Activated CD8-positive, alpha-beta T cell treated with anti-CD3 and anti-CD28 coated beads, Interleukin-2, amount 10 ng/mL, durations not matched to agents 7 days and 5 days (primary cell): ENCODE results near the gene POLG. TPM values are rescaled to one million over a fixed set of nuclear protein-coding genes. Genes with fewer than 3 reads are reported as not detected.

Experiments
- ATAC-seq: fragments of 150-1000 bp; cut with Tn5 transposase; one replicate; pipeline ENCODE4 v1.10.0; 2021; ENCODE audit warnings: moderate library complexity
- CTCF ChIA-PET: fragments of 350-600 bp; sonication (Branson Sonifier 250); formaldehyde crosslinking; loops from one replicate; lab custom pipeline; 2021; ENCODE audit warnings: antibody characterized with exemption; lab: Charles Lee
- POLR2A ChIA-PET: fragments of 350-600 bp; sonication (Branson Sonifier 250); formaldehyde crosslinking; loops from one replicate; lab custom pipeline; 2021; ENCODE audit warnings: antibody characterized with exemption; lab: Charles Lee
- DNase-seq: peaks from one replicate; pipeline ENCODE4 v3.0.0-alpha.2; 2020
- H3K27ac Mint-ChIP-seq: one replicate; pipeline ENCODE4 v1.8.0; 2021; ENCODE audit warnings: mild to moderate bottlenecking, mixed read lengths
- H3K27me3 Mint-ChIP-seq: one replicate; pipeline ENCODE4 v1.8.0; 2021; ENCODE audit warnings: low read depth, mixed read lengths
- H3K36me3 Mint-ChIP-seq: one replicate; pipeline ENCODE4 v1.8.0; 2021; ENCODE audit warnings: low read depth, mixed read lengths
- H3K4me1 Mint-ChIP-seq: one replicate; pipeline ENCODE4 v1.8.0; 2021; ENCODE audit warnings: low read depth, mixed read lengths
- H3K4me3 Mint-ChIP-seq: one replicate; pipeline ENCODE4 v1.8.0; 2021; ENCODE audit warnings: mild to moderate bottlenecking, mixed read lengths
- H3K9me3 Mint-ChIP-seq: one replicate; pipeline ENCODE4 v1.8.0; 2022; ENCODE audit warnings: mixed read lengths; ENCODE audit not compliant: insufficient read depth
- total RNA-seq, 2 experiments: library from RNA; stranded (reverse); gene quantifications; one replicate each; pipeline ENCODE4 v1.2.3, GENCODE V29; 2021

POLG gene
- total RNA-seq, 2 experiments from 2014 or later = 121 to 128 TPM

GRCh38 chr15:89320200-89320599 lies 14.4 kb downstream of the POLG start:
- Mint-ChIP-seq H3K4me3 (no peak overlapping the region), H3K4me1 (peaks cover 12% of the 10 kb centered on the region), H3K36me3 (peaks cover 76% of the 10 kb centered on the region), H3K27ac (peak overlapping the region; percentile 6), H3K9me3 (no peaks in the 10 kb centered on the region), H3K27me3 (no peaks in the 10 kb centered on the region)
- ATAC-seq = no peak
- ChIA-PET POLR2A (interaction anchor here (0.6 to 1.5 kb wide), 3 partner anchors 26 to 140 kb away, joined by 3 to 4 read pairs (median 3); no protein-coding TSS in a partner anchor), CTCF (interaction anchor here (1.5 to 2.0 kb wide), 2 partner anchors 10 to 113 kb away, joined by 4 to 7 read pairs; no protein-coding TSS in a partner anchor)
- no peak for DNase-seq

DNA sequence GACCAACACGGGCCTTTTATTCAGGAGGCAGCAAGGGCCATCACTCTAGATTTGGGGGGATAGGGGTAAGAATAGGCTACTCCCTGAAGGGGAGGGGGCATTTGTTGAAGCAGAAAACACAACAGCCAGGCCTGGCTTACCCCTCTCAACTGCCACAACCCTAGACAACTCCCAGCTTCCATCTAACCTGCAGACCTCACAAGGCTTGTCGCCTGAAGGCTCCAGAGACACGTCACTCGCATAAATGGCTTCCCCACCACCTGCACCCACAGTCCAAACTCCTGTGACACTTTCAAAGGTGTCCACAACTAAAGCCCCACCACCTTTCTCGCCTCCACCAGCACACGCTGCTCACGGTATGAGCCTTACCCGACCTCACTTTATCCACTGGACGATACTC lies 14.9 kb downstream of the POLG start:
- DNase-seq (no peak), ATAC-seq (no peak)
- H3K4me1 Mint-ChIP-seq = peaks cover 16% of the 10 kb centered on the region
- H3K27ac Mint-ChIP-seq = peak overlapping the region; percentile 47
- no peaks in the 10 kb centered on the region for H3K27me3 Mint-ChIP-seq
- peaks cover 75% of the 10 kb centered on the region for H3K36me3 Mint-ChIP-seq
- ChIA-PET POLR2A (interaction anchor here (0.6 to 1.5 kb wide), 3 partner anchors 27 to 140 kb away, joined by 3 to 4 read pairs (median 3); no protein-coding TSS in a partner anchor), CTCF (interaction anchor here (1.5 to 2.0 kb wide), 2 partner anchors 10 to 113 kb away, joined by 4 to 7 read pairs; no protein-coding TSS in a partner anchor)
- H3K4me3 Mint-ChIP-seq = no peak overlapping the region
- no peaks in the 10 kb centered on the region for H3K9me3 Mint-ChIP-seq

DNA sequence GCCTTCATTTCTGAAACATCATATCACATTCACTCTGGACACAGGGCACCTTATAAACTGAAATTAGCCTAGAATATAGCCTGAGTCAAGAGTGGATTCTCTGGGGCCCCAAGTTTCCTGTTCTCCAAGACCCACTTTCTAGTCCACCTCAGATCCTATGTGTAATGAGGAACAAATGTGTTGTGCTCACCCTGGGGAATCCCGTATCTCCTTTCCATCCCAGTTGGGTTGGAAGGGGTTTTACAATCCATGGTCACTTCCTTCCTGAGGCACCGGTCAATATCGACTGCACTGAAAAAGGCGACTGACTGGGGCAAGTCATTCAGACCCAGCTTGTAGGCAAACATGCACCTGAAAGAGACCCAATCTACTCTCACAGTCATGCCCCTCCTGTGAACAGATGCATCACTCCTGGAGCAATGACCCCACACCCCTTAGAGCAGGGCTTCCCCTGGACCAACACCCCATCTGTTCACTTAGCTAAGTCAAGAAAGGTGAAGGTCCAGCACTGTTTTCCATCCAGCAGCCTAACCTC lies 17.4 kb downstream of the POLG start:
- peaks cover 77% of the 10 kb centered on the region for H3K36me3 Mint-ChIP-seq
- ChIA-PET POLR2A (interaction anchor here (0.5 to 1.9 kb wide), 3 partner anchors 12 to 29 kb away, joined by 3 to 13 read pairs (median 4); no protein-coding TSS in a partner anchor), CTCF (interaction anchor here (0.9 to 1.6 kb wide), 2 partner anchors 12 to 110 kb away, joined by 3 to 8 read pairs; no protein-coding TSS in a partner anchor)
- peaks cover 16% of the 10 kb centered on the region for H3K4me1 Mint-ChIP-seq
- DNase-seq (no peak), ATAC-seq (no peak)
- H3K27ac Mint-ChIP-seq = peak overlapping the region; percentile 70
- no peaks in the 10 kb centered on the region for H3K27me3 Mint-ChIP-seq
- H3K4me3 Mint-ChIP-seq = no peak overlapping the region
- H3K9me3 Mint-ChIP-seq = no peaks in the 10 kb centered on the region

- ChIA-PET POLR2A (interaction anchor here (0.5 kb wide), 1 partner anchor 12 kb away, joined by 4 read pairs; no protein-coding TSS in a partner anchor), CTCF (interaction anchor here (1.0 to 1.6 kb wide), 2 partner anchors 16 to 110 kb away, joined by 4 to 8 read pairs; no protein-coding TSS in a partner anchor)
- H3K36me3 Mint-ChIP-seq = peaks cover 76% of the 10 kb centered on the region
- no peaks in the 10 kb centered on the region for H3K27me3 Mint-ChIP-seq
- peak overlapping the region; percentile 65 for H3K27ac Mint-ChIP-seq
- H3K4me1 Mint-ChIP-seq = peaks cover 16% of the 10 kb centered on the region
- H3K4me3 Mint-ChIP-seq = no peak overlapping the region
- H3K9me3 Mint-ChIP-seq = no peaks in the 10 kb centered on the region
- ATAC-seq = no peak
- DNase-seq = no peak
Observed at GRCh38 chr15:89316504-89316903, 18.1 kb downstream of the POLG start.

DNA sequence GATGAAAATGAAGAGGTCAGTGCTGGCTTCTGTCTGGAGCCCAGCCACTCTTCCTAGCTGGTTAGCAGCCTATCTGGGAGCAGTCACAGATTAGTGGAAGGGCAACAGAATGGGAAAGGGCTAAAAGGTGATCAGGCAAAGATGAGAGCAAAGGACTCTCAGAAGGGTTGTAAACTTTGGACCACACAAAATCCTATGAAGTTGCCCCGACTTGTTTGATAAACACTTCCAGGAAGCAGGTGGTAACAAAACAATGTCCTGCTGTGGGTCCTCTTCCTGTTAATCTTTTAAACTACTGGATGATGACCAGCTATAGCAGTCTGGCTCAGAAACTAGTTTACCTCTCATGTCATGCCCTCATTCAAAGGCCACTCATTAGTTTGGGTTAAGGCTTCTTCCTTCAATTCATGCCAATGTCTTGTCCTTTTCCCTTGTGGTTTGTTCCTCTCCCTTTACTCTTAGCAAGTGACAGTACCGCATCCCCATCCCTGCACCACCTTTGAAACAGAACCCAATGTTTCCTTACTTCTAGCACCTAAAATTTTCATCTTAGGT lies 19.2 kb downstream of the POLG start:
- ChIA-PET CTCF (no interaction called here), POLR2A (no interaction called here)
- H3K27ac Mint-ChIP-seq = peak overlapping the region; percentile 80
- H3K4me1 Mint-ChIP-seq = peaks cover 16% of the 10 kb centered on the region
- H3K4me3 Mint-ChIP-seq = no peak overlapping the region
- no peaks in the 10 kb centered on the region for H3K9me3 Mint-ChIP-seq
- H3K36me3 Mint-ChIP-seq = peaks cover 76% of the 10 kb centered on the region
- DNase-seq = no peak
- no peaks in the 10 kb centered on the region for H3K27me3 Mint-ChIP-seq
- no peak for ATAC-seq

- Mint-ChIP-seq H3K9me3 (no peaks in the 10 kb centered on the region), H3K36me3 (peaks cover 78% of the 10 kb centered on the region), H3K4me1 (peaks cover 2% of the 10 kb centered on the region), H3K27me3 (no peaks in the 10 kb centered on the region), H3K4me3 (no peak overlapping the region), H3K27ac (peak overlapping the region; percentile 1)
- CTCF ChIA-PET = interaction anchor here (0.8 to 1.7 kb wide), 3 partner anchors 10 to 103 kb away, joined by 3 to 4 read pairs (median 3); no protein-coding TSS in a partner anchor
- no peak for DNase-seq
- POLR2A ChIA-PET = no interaction called here
- ATAC-seq = no peak
Observed at GRCh38 chr15:89309993-89310392, 24.6 kb downstream of the POLG start.

DNA sequence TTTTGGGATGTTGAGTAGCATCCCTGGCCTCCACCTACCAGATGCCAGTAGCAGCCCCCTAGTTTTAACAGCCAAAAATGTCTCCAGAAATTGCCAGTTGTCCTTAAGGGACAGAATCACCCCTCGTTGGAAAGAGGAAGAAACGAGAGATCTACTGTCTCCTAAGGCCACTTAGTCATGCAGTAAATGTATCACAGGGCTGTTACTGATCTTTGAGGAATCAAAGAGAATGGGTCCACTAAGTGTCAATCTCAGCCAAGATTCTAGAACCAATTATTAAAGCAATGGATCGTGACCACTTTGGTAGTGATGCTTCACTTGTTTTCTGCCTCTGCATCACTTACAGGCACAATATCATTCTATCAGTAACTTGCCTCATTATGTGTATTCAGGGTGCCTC lies 26.4 kb downstream of the POLG start:
- ChIA-PET POLR2A (no interaction called here), CTCF (interaction anchor here (0.7 kb wide), 1 partner anchor 9 kb away, joined by 3 read pairs; no protein-coding TSS in a partner anchor)
- peak overlapping the region; percentile 47 for H3K27ac Mint-ChIP-seq
- ATAC-seq (no peak), DNase-seq (no peak)
- H3K4me3 Mint-ChIP-seq = no peak overlapping the region
- H3K27me3 Mint-ChIP-seq = no peaks in the 10 kb centered on the region
- no peaks in the 10 kb centered on the region for H3K4me1 Mint-ChIP-seq
- H3K9me3 Mint-ChIP-seq = no peaks in the 10 kb centered on the region
- peaks cover 79% of the 10 kb centered on the region for H3K36me3 Mint-ChIP-seq

- Mint-ChIP-seq H3K4me1 (no peaks in the 10 kb centered on the region), H3K36me3 (peaks cover 78% of the 10 kb centered on the region), H3K27ac (peak overlapping the region; percentile 47), H3K27me3 (no peaks in the 10 kb centered on the region), H3K4me3 (no peak overlapping the region), H3K9me3 (no peaks in the 10 kb centered on the region)
- DNase-seq (no peak), ATAC-seq (no peak)
- ChIA-PET POLR2A (no interaction called here), CTCF (interaction anchor here (1.3 kb wide), 1 partner anchor 64 kb away, joined by 3 read pairs; the partner anchor contains the start of gene FANCI)
Observed at GRCh38 chr15:89307791-89308190, 26.8 kb downstream of the POLG start.

DNA sequence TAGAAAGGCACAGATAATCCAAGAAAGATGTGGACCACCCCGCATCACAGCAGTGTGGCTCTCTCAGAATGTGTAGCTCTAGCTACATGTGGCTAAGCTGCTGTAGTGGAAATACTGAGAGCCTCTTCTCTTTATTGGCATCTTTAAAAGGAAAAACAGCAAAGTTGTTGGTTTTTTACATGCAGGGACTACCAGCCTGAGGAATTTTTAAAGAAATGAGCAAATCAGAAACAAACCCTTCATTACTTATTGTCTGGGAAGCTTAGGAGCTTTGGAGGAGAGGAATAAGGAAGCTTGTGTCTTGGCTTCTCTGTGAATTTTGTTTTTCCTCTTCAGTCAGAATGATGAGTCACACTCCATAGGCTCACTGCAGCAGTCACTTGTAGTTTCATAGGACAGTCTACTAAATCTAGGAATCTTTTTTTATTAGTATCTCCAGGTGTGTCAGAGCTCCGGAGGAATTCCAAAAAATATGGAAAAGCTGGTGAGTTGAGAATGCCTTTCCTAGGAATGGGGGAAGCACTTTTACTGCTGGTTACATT lies 27.5 kb downstream of the POLG start:
- Mint-ChIP-seq H3K27me3 (no peaks in the 10 kb centered on the region), H3K27ac (no peak overlapping the region), H3K4me1 (no peaks in the 10 kb centered on the region), H3K9me3 (no peaks in the 10 kb centered on the region), H3K36me3 (peaks cover 74% of the 10 kb centered on the region), H3K4me3 (no peak overlapping the region)
- POLR2A ChIA-PET = no interaction called here
- CTCF ChIA-PET = interaction anchor here (1.2 to 1.3 kb wide), 2 partner anchors 24 to 63 kb away, joined by 3 to 4 read pairs; partner anchors contain the start of gene FANCI
- no peak for ATAC-seq
- no peak for DNase-seq

GRCh38 chr15:89305395-89305794 lies 29.2 kb downstream of the POLG start:
- Mint-ChIP-seq H3K27ac (no peak overlapping the region), H3K4me3 (no peak overlapping the region), H3K4me1 (peaks cover 9% of the 10 kb centered on the region), H3K36me3 (peaks cover 81% of the 10 kb centered on the region), H3K27me3 (no peaks in the 10 kb centered on the region), H3K9me3 (no peaks in the 10 kb centered on the region)
- DNase-seq = no peak
- ChIA-PET CTCF (interaction anchor here (0.6 to 1.6 kb wide), 4 partner anchors 24 to 185 kb away, joined by 3 to 12 read pairs (median 3); no protein-coding TSS in a partner anchor), POLR2A (no interaction called here)
- no peak for ATAC-seq

- no peak for DNase-seq
- ChIA-PET POLR2A (interaction anchor here (0.6 to 0.7 kb wide), 2 partner anchors 10 to 13 kb away, joined by 3 to 4 read pairs; no protein-coding TSS in a partner anchor), CTCF (no interaction called here)
- Mint-ChIP-seq H3K27me3 (no peaks in the 10 kb centered on the region), H3K36me3 (peaks cover 80% of the 10 kb centered on the region), H3K9me3 (no peaks in the 10 kb centered on the region), H3K4me1 (peaks cover 20% of the 10 kb centered on the region), H3K27ac (no peak overlapping the region), H3K4me3 (no peak overlapping the region)
- no peak for ATAC-seq
Observed at GRCh38 chr15:89303986-89304385, 30.6 kb downstream of the POLG start.
